A549 (cell line): Measurements from ENCODE around the gene SART3.

ENCODE experiments used
- CBX8 ChIP-seq: fragments of 200-600 bp; sonication (generic); IDR thresholded peaks from 2 replicates; pipeline ENCODE4 v1.6.1; 2016
- CEBPB ChIP-seq, 2 experiments: fragments of >200 bp in 1 of 2; sonication (Bioruptor Twin) in 1 of 2; formaldehyde crosslinking in 1 of 2; IDR thresholded peaks; 2 replicates each; pipeline ENCODE4 v1.6.1; 2012 to 2016
- CHD2 ChIP-seq: fragments of 150-350 bp; IDR thresholded peaks from 2 replicates; pipeline ENCODE4 v1.6.1; 2014; ENCODE audit warnings: low read length; ENCODE audit not compliant: partially characterized antibody
- CTCF ChIP-seq: fragments of >200 bp; sonication (Bioruptor Twin); formaldehyde crosslinking; IDR thresholded peaks from 3 replicates; pipeline ENCODE4 v1.5.1; 2016
- E2F6 ChIP-seq: IDR thresholded peaks from 2 replicates; pipeline ENCODE4 v1.6.1; 2012; ENCODE audit warnings: low read depth, borderline replicate concordance
- HOXB13 ChIP-seq: fragments of 250-450 bp; sonication (Bioruptor Pico); IDR thresholded peaks from 2 replicates; pipeline ENCODE4 v1.5.0; 2020; ENCODE audit warnings: low read depth, mild to moderate bottlenecking, moderate library complexity
- JUN ChIP-seq, 2 experiments: fragments of >200 bp; sonication (Bioruptor Twin); formaldehyde crosslinking; IDR thresholded peaks; 2 replicates in 1 of 2; 3 replicates in 1 of 2; pipeline ENCODE4 v1.6.1; 2016 to 2017
- POLR2A ChIP-seq: IDR thresholded peaks from 2 replicates; pipeline ENCODE4 v1.6.1; 2012; ENCODE audit warnings: mild to moderate bottlenecking, low read length
- REST ChIP-seq: fragments of 200-600 bp; sonication (generic); IDR thresholded peaks from 2 replicates; pipeline ENCODE4 v1.6.1; 2016; ENCODE audit warnings: antibody characterized with exemption, mild to moderate bottlenecking, moderate library complexity
- SMC3 ChIP-seq: fragments of >200 bp; sonication (Bioruptor Twin); formaldehyde crosslinking; IDR thresholded peaks from 3 replicates; pipeline ENCODE4 v1.6.1; 2018; ENCODE audit warnings: inconsistent platforms
- TP53 ChIP-seq: fragments of 250-450 bp; sonication (Bioruptor Pico); IDR thresholded peaks from 2 replicates; pipeline ENCODE4 v1.5.0; 2021; ENCODE audit warnings: mild to moderate bottlenecking, moderate library complexity
- ZSCAN20 ChIP-seq: fragments of 250-450 bp; sonication (Bioruptor Pico); IDR thresholded peaks from 2 replicates; pipeline ENCODE4 v1.8.0; 2022; ENCODE audit warnings: mild to moderate bottlenecking, moderate library complexity
- TF ChIP-seq, protein P1 (sequence below): fragments of 150-350 bp; IDR thresholded peaks from 2 replicates; pipeline ENCODE4 v1.6.1; 2014; ENCODE audit warnings: low read depth, mild to moderate bottlenecking, low read length

- TF ChIP-seq CTCF (no peak), SMC3 (no peak), POLR2A (no peak), JUN (IDR thresholded peaks at IDR 0.05) (no peak), REST (no peak), E2F6 (no peak), HOXB13 (no peak), ZSCAN20 (CRISPR knock-in tag) (no peak), CBX8 (no peak), TP53 (CRISPR knock-in tag) (no peak), CEBPB (IDR thresholded peaks at IDR 0.05) (no peak), CHD2 (no peak)
- TF ChIP-seq, protein P1, sequence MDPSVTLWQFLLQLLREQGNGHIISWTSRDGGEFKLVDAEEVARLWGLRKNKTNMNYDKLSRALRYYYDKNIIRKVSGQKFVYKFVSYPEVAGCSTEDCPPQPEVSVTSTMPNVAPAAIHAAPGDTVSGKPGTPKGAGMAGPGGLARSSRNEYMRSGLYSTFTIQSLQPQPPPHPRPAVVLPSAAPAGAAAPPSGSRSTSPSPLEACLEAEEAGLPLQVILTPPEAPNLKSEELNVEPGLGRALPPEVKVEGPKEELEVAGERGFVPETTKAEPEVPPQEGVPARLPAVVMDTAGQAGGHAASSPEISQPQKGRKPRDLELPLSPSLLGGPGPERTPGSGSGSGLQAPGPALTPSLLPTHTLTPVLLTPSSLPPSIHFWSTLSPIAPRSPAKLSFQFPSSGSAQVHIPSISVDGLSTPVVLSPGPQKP: no peak
Observed at GRCh38 chr12:108530161-108530560, 30.8 kb downstream of the SART3 start.
